Measurements from ENCODE around the gene LRBA.

LRBA gene

DNA sequence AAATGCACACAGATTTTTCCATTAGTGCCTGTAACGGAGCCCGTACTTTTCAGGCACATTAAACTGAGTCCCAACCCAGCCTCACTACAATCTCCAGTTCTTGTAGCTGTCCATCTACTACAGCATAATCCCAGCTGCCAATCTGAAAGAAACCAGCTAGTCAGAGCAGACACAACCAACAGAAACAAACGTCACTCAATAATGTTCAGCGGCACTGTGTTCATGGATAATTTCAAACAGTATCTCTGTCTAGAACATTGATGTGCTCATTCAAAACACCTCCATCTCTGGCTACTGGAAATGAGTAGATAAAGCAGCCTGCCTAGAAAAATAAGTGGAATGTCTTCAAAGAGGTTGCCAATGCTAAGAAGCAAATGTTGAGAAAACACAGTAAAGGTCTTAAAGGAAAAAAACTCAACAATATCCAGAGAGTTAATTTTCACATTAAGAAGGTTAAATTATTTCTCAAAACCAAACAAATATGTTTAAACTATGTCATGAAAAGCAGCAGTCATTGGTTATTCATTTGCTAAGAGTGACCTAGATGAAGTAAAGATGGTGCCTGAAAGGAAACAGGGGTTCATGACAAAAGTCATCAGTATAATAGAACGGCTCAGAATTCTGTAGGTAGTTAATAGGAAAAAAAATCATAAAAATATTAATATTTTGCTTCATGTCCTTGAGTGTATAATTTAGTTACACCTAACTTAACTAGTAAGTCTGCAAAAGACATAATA, 678.2 kb downstream of the LRBA start:
- no peaks in the 10 kb centered on the region for H3K4me1 ChIP-seq (ENCODE audit: insufficient read depth, low read length)
- H3K9me3 ChIP-seq (ENCODE audit: low read length), result no peaks in the 10 kb centered on the region
- H3K4me3 ChIP-seq (ENCODE audit: low read length), result no peak overlapping the region
- no peaks in the 10 kb centered on the region for H3K27me3 ChIP-seq (ENCODE audit: insufficient read depth, low read length)
- H3K36me3 ChIP-seq (ENCODE audit: insufficient read depth, low read length), result no peaks in the 10 kb centered on the region
- no peak overlapping the region for H2AFZ ChIP-seq (ENCODE audit: low read depth, low read length)

- Histone ChIP-seq H3K4me3 (ENCODE audit: low read length) (no peak overlapping the region), H3K36me3 (ENCODE audit: insufficient read depth, low read length) (no peaks in the 10 kb centered on the region), H3K27me3 (ENCODE audit: insufficient read depth, low read length) (no peaks in the 10 kb centered on the region), H3K4me1 (ENCODE audit: insufficient read depth, low read length) (no peaks in the 10 kb centered on the region), H2AFZ (ENCODE audit: low read depth, low read length) (no peak overlapping the region), H3K9me3 (ENCODE audit: low read length) (no peaks in the 10 kb centered on the region)
These were observed 682.1 kb downstream of the LRBA start for GRCh38 chr4:150332961-150333360.

DNA sequence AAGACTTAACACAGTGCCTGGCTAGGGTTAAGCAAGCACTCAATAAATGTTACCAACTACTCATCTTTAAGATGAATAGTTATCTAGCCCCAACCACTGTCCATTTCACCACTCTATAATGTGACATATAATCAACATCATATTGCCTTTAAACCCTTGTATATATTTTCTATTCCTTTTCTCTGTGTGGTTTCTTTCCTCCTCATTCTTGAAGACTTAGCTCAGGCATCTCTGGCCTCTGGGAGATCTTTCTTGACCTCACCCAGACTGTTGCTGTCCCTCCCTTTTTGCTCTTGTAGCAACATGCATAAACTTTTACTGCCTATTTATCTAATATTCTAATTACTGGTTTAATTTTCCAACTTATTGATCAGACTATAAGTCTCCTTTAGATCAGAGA, 683.0 kb downstream of the LRBA start:
- Histone ChIP-seq H2AFZ (ENCODE audit: low read depth, low read length) (no peak overlapping the region), H3K36me3 (ENCODE audit: insufficient read depth, low read length) (no peaks in the 10 kb centered on the region), H3K9me3 (ENCODE audit: low read length) (no peaks in the 10 kb centered on the region), H3K27me3 (ENCODE audit: insufficient read depth, low read length) (no peaks in the 10 kb centered on the region), H3K4me3 (ENCODE audit: low read length) (no peak overlapping the region), H3K4me1 (ENCODE audit: insufficient read depth, low read length) (no peaks in the 10 kb centered on the region)

DNA sequence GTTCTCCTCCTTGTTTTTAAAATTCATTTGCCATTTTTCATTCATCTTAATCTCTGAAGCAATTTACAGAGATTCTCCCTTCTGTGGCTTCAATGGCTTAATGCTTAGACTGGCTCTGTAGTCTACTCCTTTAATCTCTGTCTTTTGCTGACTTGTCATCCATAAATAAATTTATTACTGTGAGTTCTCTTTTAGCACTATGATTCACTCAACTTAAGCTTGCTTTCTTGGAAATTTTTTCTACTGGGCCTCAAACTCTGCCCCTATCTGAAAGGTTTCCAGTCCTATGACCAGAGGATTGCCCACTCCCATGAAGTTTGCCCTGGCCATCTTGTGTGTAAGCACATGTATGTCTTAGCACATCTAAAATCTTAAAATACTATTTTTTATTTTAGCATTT, 685.7 kb downstream of the LRBA start:
- Histone ChIP-seq H3K4me1 (ENCODE audit: insufficient read depth, low read length) (no peaks in the 10 kb centered on the region), H3K9me3 (ENCODE audit: low read length) (no peaks in the 10 kb centered on the region), H3K4me3 (ENCODE audit: low read length) (no peak overlapping the region), H3K36me3 (ENCODE audit: insufficient read depth, low read length) (no peaks in the 10 kb centered on the region), H3K27me3 (ENCODE audit: insufficient read depth, low read length) (no peaks in the 10 kb centered on the region), H2AFZ (ENCODE audit: low read depth, low read length) (no peak overlapping the region)

- Histone ChIP-seq H3K9me3 (ENCODE audit: low read length) (no peaks in the 10 kb centered on the region), H3K36me3 (ENCODE audit: insufficient read depth, low read length) (no peaks in the 10 kb centered on the region), H3K27me3 (ENCODE audit: insufficient read depth, low read length) (no peaks in the 10 kb centered on the region), H3K4me3 (ENCODE audit: low read length) (no peak overlapping the region), H3K4me1 (ENCODE audit: insufficient read depth, low read length) (no peaks in the 10 kb centered on the region), H2AFZ (ENCODE audit: low read depth, low read length) (no peak overlapping the region)
These were observed 686.6 kb downstream of the LRBA start for GRCh38 chr4:150328496-150328895.

GRCh38 chr4:150327262-150327780, 687.8 kb downstream of the LRBA start:
- Histone ChIP-seq H2AFZ (ENCODE audit: low read depth, low read length) (no peak overlapping the region), H3K4me1 (ENCODE audit: insufficient read depth, low read length) (no peaks in the 10 kb centered on the region), H3K4me3 (ENCODE audit: low read length) (no peak overlapping the region), H3K36me3 (ENCODE audit: insufficient read depth, low read length) (no peaks in the 10 kb centered on the region), H3K9me3 (ENCODE audit: low read length) (no peaks in the 10 kb centered on the region), H3K27me3 (ENCODE audit: insufficient read depth, low read length) (no peaks in the 10 kb centered on the region)

GRCh38 chr4:150325872-150326271, 689.2 kb downstream of the LRBA start:
- H3K9me3 ChIP-seq (ENCODE audit: low read length), result no peaks in the 10 kb centered on the region
- no peaks in the 10 kb centered on the region for H3K4me1 ChIP-seq (ENCODE audit: insufficient read depth, low read length)
- H2AFZ ChIP-seq (ENCODE audit: low read depth, low read length), result no peak overlapping the region
- no peak overlapping the region for H3K4me3 ChIP-seq (ENCODE audit: low read length)
- no peaks in the 10 kb centered on the region for H3K27me3 ChIP-seq (ENCODE audit: insufficient read depth, low read length)
- no peaks in the 10 kb centered on the region for H3K36me3 ChIP-seq (ENCODE audit: insufficient read depth, low read length)

DNA sequence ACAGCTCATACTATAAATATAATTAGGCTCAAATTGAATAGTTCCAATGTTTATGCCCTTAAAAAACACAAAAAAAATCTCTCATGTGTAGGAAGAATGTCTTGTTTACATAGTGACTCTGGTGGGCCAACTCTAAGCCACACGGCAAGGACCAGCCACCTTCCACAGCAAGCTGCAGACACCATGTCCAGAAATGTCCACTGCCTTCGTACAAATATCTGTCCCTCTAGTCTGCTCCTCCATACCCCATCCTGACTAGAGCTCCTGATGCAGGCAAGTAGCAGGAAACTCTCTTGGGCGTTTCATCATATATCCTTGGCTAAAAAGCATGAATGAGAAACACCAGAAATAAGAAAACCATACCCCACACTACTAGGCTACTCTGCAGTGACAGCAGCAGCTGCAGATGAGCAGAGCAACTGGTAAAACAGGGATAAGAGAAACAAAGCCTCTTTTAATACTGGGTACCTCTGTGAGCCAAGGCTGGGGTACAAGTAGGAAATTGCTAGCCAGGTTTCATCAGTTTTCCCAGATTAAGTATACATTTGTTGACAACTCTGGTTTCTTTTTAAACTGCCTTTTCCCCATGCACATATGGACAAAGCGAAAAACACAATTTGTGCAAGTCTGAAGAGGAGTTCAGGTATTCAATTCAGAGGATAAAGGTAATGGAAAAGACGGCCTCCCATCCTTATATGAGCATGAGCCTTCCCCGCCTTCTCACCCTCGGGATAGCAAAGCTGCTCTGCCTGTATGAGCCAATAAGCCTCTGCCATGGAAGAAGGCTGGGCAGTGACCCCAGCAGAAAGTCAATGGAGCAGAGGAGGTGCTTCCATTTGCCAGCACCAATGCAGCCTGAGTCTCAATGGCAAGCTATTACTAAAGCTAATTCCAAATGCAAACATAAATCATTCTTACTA, 691.4 kb downstream of the LRBA start:
- H2AFZ ChIP-seq (ENCODE audit: low read depth, low read length), result no peak overlapping the region
- H3K4me1 ChIP-seq (ENCODE audit: insufficient read depth, low read length), result no peaks in the 10 kb centered on the region
- H3K27me3 ChIP-seq (ENCODE audit: insufficient read depth, low read length), result no peaks in the 10 kb centered on the region
- no peaks in the 10 kb centered on the region for H3K36me3 ChIP-seq (ENCODE audit: insufficient read depth, low read length)
- no peak overlapping the region for H3K4me3 ChIP-seq (ENCODE audit: low read length)
- H3K9me3 ChIP-seq (ENCODE audit: low read length), result no peaks in the 10 kb centered on the region

DNA sequence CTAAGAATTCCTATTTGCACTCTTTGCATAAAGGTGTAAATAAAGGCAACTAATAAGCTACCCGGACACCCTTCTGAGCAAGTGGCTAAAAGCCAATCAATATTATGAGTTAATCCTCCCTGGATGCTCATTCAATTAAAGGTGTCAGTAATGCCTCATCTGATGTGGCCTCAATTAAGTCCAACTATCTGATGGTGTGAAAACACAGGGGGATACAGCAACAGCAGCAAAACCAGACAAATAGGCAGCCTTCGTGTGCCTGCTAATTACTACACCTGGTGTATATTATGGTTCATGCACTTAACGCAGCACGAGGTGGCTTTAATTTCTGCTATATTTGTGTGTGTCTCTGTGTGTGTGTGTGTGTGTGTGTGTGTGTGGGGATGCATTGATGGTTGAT, 692.4 kb downstream of the LRBA start:
- no peak overlapping the region for H3K4me3 ChIP-seq (ENCODE audit: low read length)
- H2AFZ ChIP-seq (ENCODE audit: low read depth, low read length), result no peak overlapping the region
- no peaks in the 10 kb centered on the region for H3K9me3 ChIP-seq (ENCODE audit: low read length)
- no peaks in the 10 kb centered on the region for H3K27me3 ChIP-seq (ENCODE audit: insufficient read depth, low read length)
- no peaks in the 10 kb centered on the region for H3K4me1 ChIP-seq (ENCODE audit: insufficient read depth, low read length)
- no peaks in the 10 kb centered on the region for H3K36me3 ChIP-seq (ENCODE audit: insufficient read depth, low read length)

GRCh38 chr4:150321113-150321512, 694.0 kb downstream of the LRBA start:
- Histone ChIP-seq H2AFZ (ENCODE audit: low read depth, low read length) (no peak overlapping the region), H3K36me3 (ENCODE audit: insufficient read depth, low read length) (no peaks in the 10 kb centered on the region), H3K4me3 (ENCODE audit: low read length) (no peak overlapping the region), H3K9me3 (ENCODE audit: low read length) (no peaks in the 10 kb centered on the region), H3K27me3 (ENCODE audit: insufficient read depth, low read length) (no peaks in the 10 kb centered on the region), H3K4me1 (ENCODE audit: insufficient read depth, low read length) (no peaks in the 10 kb centered on the region)

GRCh38 chr4:150318971-150319370, 696.1 kb downstream of the LRBA start:
- no peaks in the 10 kb centered on the region for H3K27me3 ChIP-seq (ENCODE audit: insufficient read depth, low read length)
- H2AFZ ChIP-seq (ENCODE audit: low read depth, low read length), result no peak overlapping the region
- H3K9me3 ChIP-seq (ENCODE audit: low read length), result no peaks in the 10 kb centered on the region
- H3K4me3 ChIP-seq (ENCODE audit: low read length), result no peak overlapping the region
- H3K4me1 ChIP-seq (ENCODE audit: insufficient read depth, low read length), result peaks cover 5% of the 10 kb centered on the region
- no peaks in the 10 kb centered on the region for H3K36me3 ChIP-seq (ENCODE audit: insufficient read depth, low read length)

- Histone ChIP-seq H3K4me3 (ENCODE audit: low read length) (no peak overlapping the region), H3K4me1 (ENCODE audit: insufficient read depth, low read length) (peaks cover 5% of the 10 kb centered on the region), H3K27me3 (ENCODE audit: insufficient read depth, low read length) (no peaks in the 10 kb centered on the region), H3K9me3 (ENCODE audit: low read length) (no peaks in the 10 kb centered on the region), H3K36me3 (ENCODE audit: insufficient read depth, low read length) (no peaks in the 10 kb centered on the region), H2AFZ (ENCODE audit: low read depth, low read length) (no peak overlapping the region)
These were observed 696.6 kb downstream of the LRBA start for GRCh38 chr4:150318527-150318926.
